HEK293 (cell line): ENCODE results near the gene FAM110A.
"Not testable (repeated sequence)": the region's sequence is repeated elsewhere in the genome, so short reads cannot be mapped to it uniquely, and the experiment has no call there.

ENCODE experiments used
- CTCF ChIA-PET: fragments of 350-600 bp; formaldehyde crosslinking; extraction: SDS; loops from one replicate; lab custom pipeline; 2021; ENCODE audit warnings: antibody characterized with exemption; lab: Yijun Ruan, JAX
- POLR2A ChIA-PET: fragments of 300-600 bp; formaldehyde crosslinking; extraction: SDS; loops from one replicate; lab custom pipeline; 2020; ENCODE audit warnings: antibody characterized with exemption, inconsistent platforms; lab: Yijun Ruan, JAX
- H3K27ac ChIP-seq: fragments of 200-500 bp; sonication (Bioruptor generic); 2 replicates; pipeline ENCODE4 v1.5.1; 2014; ENCODE audit warnings: low read depth, low read length, control low read depth, inconsistent platforms; ENCODE audit errors: extremely low read depth
- H3K36me3 ChIP-seq, 2 experiments: fragments of 200-500 bp in 1 of 2; sonication (Bioruptor generic) in 1 of 2; 1 replicate in 1 of 2; 2 replicates in 1 of 2; pipeline ENCODE4 v1.5.1; 2014 to 2017; ENCODE audit warnings: inconsistent platforms in 2 of 2, low read length in 2 of 2; ENCODE audit not compliant: control insufficient read depth in 2 of 2, insufficient read depth in 1 of 2
- H3K4me1 ChIP-seq: fragments of 200-500 bp; sonication (Bioruptor generic); 2 replicates; pipeline ENCODE4 v1.5.1; 2014; ENCODE audit warnings: mild to moderate bottlenecking, low read length, inconsistent platforms; ENCODE audit not compliant: control insufficient read depth, insufficient read depth
- H3K4me3 ChIP-seq: 2 replicates; pipeline ENCODE4 v1.5.1; 2011; ENCODE audit warnings: low read depth, mild to moderate bottlenecking, control low read depth, low read length, moderate library complexity
- H3K9me3 ChIP-seq: fragments of 200-500 bp; sonication (Bioruptor generic); 2 replicates; pipeline ENCODE4 v1.5.1; 2014; ENCODE audit warnings: low read depth, low read length, inconsistent platforms; ENCODE audit not compliant: control insufficient read depth, insufficient read depth
- BCL11B ChIP-seq: fragments of 450-650 bp; formaldehyde crosslinking; IDR thresholded peaks from 2 replicates; pipeline ENCODE4 v1.5.1; 2016; ENCODE audit warnings: low read depth, missing biosample characterization, missing genetic modification characterization
- GLI2 ChIP-seq: fragments of 450-650 bp; formaldehyde crosslinking; IDR thresholded peaks from 2 replicates; pipeline ENCODE4; 2017; ENCODE audit warnings: missing biosample characterization, missing genetic modification characterization, low read depth, borderline replicate concordance
- KLF9 ChIP-seq: fragments of 450-650 bp; formaldehyde crosslinking; IDR thresholded peaks from 2 replicates; pipeline ENCODE4 v1.5.1; 2016; ENCODE audit warnings: missing biosample characterization, missing genetic modification characterization, low read depth
- YY1 ChIP-seq: fragments of 450-650 bp; formaldehyde crosslinking; IDR thresholded peaks from 2 replicates; pipeline ENCODE4 v1.5.1; 2018; ENCODE audit warnings: missing biosample characterization, missing genetic modification characterization
- ZBTB7A ChIP-seq: fragments of 450-650 bp; formaldehyde crosslinking; IDR thresholded peaks from 2 replicates; pipeline ENCODE4 v1.5.1; 2016; ENCODE audit warnings: low read depth, missing biosample characterization, missing genetic modification characterization
- ZNF211 ChIP-seq: fragments of 450-650 bp; formaldehyde crosslinking; IDR thresholded peaks from 2 replicates; pipeline ENCODE4 v1.5.1; 2016; ENCODE audit warnings: low read depth, missing biosample characterization, missing genetic modification characterization
- ZNF292 ChIP-seq: fragments of 450-650 bp; formaldehyde crosslinking; IDR thresholded peaks from 2 replicates; pipeline ENCODE4 v1.5.1; 2016; ENCODE audit warnings: low read depth, missing biosample characterization, missing genetic modification characterization, borderline replicate concordance
- ZNF302 ChIP-seq: fragments of 450-650 bp; formaldehyde crosslinking; IDR thresholded peaks from 2 replicates; pipeline ENCODE4 v1.5.1; 2016; ENCODE audit warnings: missing biosample characterization, missing genetic modification characterization, low read depth
- ZNF354C ChIP-seq: fragments of 450-650 bp; formaldehyde crosslinking; IDR thresholded peaks from 2 replicates; pipeline ENCODE4 v1.5.1; 2016; ENCODE audit warnings: missing biosample characterization, missing genetic modification characterization, low read depth, borderline replicate concordance
- ZNF548 ChIP-seq: fragments of 450-650 bp; formaldehyde crosslinking; IDR thresholded peaks from 2 replicates; pipeline ENCODE4 v1.5.1; 2016; ENCODE audit warnings: missing biosample characterization, missing genetic modification characterization
- ZNF558 ChIP-seq: fragments of 450-650 bp; formaldehyde crosslinking; IDR thresholded peaks from 2 replicates; pipeline ENCODE4 v1.5.1; 2016; ENCODE audit warnings: missing biosample characterization, missing genetic modification characterization
- ZNF561 ChIP-seq: fragments of 450-650 bp; IDR thresholded peaks from 2 replicates; pipeline ENCODE4 v1.5.1; 2018; ENCODE audit warnings: missing biosample characterization, missing genetic modification characterization, borderline replicate concordance
- ZNF76 ChIP-seq: fragments of 450-650 bp; formaldehyde crosslinking; IDR thresholded peaks from 2 replicates; pipeline ENCODE4; 2016; ENCODE audit warnings: low read depth, missing biosample characterization, missing genetic modification characterization, borderline replicate concordance
- ZNF768 ChIP-seq: fragments of 450-650 bp; formaldehyde crosslinking; IDR thresholded peaks from 2 replicates; pipeline ENCODE4 v1.5.1; 2018; ENCODE audit warnings: missing biosample characterization, mild to moderate bottlenecking, missing genetic modification characterization
- ZNF777 ChIP-seq: fragments of 450-650 bp; formaldehyde crosslinking; IDR thresholded peaks from 2 replicates; pipeline ENCODE4 v1.5.1; 2017; ENCODE audit warnings: missing biosample characterization, missing genetic modification characterization, borderline replicate concordance
- TF ChIP-seq, protein P1 (sequence below): fragments of 450-650 bp; formaldehyde crosslinking; IDR thresholded peaks from 2 replicates; pipeline ENCODE4 v1.5.1; 2016; ENCODE audit warnings: missing biosample characterization, missing genetic modification characterization
- TF ChIP-seq, protein P2 (sequence below): fragments of 450-650 bp; formaldehyde crosslinking; conservative IDR thresholded peaks from 2 replicates; pipeline ENCODE4 v1.5.1; 2016; ENCODE audit warnings: low read depth, missing biosample characterization, missing genetic modification characterization
- TF ChIP-seq, protein P3 (sequence below): fragments of 450-650 bp; formaldehyde crosslinking; IDR thresholded peaks from 2 replicates; pipeline ENCODE4 v1.5.1; 2016; ENCODE audit warnings: missing biosample characterization, missing genetic modification characterization

Gene FAM110A

DNA sequence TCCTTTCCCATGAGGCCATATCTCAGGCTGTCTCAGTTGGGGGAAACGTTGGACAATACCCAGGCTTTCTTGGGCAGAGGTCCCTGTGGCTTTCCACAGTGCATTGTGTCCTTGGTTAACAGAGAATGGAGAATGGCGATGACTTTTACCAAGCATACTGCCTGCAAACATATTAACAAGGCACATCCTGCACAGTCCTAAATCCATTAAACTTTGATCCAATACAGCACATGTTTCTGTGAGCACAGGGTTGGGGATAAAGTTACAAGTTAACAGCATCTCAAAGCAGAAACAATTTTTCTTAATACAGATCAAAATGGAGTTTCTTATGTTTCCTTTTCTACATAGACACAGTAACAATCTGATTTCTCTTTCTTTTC lies 21.1 kb upstream of the FAM110A start:
- H3K9me3 ChIP-seq, H3K4me1 ChIP-seq, POLR2A ChIA-PET, H3K27ac ChIP-seq, H3K4me3 ChIP-seq, H3K36me3 ChIP-seq: not testable (repeated sequence)
- CTCF ChIA-PET: interaction anchor here (0.6 to 0.7 kb wide), 2 partner anchors 143 to 155 kb away, joined by 3 read pairs; no protein-coding TSS in a partner anchor

DNA sequence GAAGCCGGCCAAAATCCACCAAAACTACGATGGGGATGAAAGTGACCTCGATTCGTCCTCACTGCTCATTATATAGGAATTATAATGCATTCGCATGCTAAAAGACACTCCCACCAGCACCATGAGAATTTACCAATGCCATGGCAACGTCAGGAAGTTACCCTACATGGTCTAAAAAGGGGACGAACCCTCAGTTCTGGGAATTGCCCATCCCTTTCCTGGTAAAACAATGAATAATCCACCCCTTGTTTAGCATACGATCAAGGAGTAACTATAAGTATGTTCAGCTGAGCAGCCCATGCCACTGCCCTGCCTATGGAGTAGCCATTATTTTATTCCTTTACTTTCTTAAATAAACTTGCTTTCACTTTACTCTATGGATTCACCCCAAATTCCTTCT lies 20.1 kb upstream of the FAM110A start:
- no peak overlapping the region for H3K4me3 ChIP-seq
- CTCF ChIA-PET: interaction anchor here (0.7 to 7.6 kb wide), 2 partner anchors 142 to 144 kb away, joined by 3 to 178 read pairs; no protein-coding TSS in a partner anchor
- POLR2A ChIA-PET: no interaction called here

DNA sequence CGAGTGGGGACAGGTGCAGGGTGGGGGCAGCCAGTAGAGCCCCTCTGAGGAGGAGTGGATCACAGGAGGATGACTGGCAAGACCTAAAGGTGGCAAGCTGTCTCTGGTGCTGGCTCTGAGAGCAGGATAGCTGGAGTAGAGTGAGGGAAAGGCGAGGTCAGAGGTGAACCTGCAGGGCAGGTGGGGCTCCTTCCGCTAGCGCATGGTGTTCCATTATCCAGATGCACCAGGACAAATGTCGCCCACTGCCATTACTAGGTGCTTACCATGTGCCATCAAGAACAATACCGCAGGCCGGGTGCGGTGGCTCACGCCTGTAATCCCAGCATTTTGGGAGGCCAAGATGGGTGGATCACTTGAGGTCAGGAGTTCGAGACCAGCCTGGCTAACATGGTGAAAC lies 18.3 kb upstream of the FAM110A start:
- CTCF ChIA-PET: interaction anchor here (0.5 to 7.6 kb wide), 25 partner anchors 9 to 1504 kb away, joined by 3 to 178 read pairs (median 4); no protein-coding TSS in a partner anchor
- POLR2A ChIA-PET: no interaction called here
- Histone ChIP-seq H3K4me3 (no peak overlapping the region), H3K9me3 (no peaks in the 10 kb centered on the region), H3K36me3 (no peaks in the 10 kb centered on the region), H3K4me1 (no peaks in the 10 kb centered on the region), H3K27ac (no peak overlapping the region)
- no peak for TF ChIP-seq ZNF292 (tag by site-specific recombination)
- TF ChIP-seq ZBTB7A (tag by site-specific recombination): no peak
- TF ChIP-seq, protein P1, sequence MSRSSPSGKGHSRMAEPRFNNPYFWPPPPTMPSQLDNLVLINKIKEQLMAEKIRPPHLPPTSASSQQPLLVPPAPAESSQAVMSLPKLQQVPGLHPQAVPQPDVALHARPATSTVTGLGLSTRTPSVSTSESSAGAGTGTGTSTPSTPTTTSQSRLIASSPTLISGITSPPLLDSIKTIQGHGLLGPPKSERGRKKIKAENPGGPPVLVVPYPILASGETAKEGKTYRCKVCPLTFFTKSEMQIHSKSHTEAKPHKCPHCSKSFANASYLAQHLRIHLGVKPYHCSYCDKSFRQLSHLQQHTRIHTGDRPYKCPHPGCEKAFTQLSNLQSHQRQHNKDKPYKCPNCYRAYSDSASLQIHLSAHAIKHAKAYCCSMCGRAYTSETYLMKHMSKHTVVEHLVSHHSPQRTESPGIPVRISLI (tag by site-specific recombination): no peak
- TF ChIP-seq ZNF302 (tag by site-specific recombination): no peak
- TF ChIP-seq, protein P2, sequence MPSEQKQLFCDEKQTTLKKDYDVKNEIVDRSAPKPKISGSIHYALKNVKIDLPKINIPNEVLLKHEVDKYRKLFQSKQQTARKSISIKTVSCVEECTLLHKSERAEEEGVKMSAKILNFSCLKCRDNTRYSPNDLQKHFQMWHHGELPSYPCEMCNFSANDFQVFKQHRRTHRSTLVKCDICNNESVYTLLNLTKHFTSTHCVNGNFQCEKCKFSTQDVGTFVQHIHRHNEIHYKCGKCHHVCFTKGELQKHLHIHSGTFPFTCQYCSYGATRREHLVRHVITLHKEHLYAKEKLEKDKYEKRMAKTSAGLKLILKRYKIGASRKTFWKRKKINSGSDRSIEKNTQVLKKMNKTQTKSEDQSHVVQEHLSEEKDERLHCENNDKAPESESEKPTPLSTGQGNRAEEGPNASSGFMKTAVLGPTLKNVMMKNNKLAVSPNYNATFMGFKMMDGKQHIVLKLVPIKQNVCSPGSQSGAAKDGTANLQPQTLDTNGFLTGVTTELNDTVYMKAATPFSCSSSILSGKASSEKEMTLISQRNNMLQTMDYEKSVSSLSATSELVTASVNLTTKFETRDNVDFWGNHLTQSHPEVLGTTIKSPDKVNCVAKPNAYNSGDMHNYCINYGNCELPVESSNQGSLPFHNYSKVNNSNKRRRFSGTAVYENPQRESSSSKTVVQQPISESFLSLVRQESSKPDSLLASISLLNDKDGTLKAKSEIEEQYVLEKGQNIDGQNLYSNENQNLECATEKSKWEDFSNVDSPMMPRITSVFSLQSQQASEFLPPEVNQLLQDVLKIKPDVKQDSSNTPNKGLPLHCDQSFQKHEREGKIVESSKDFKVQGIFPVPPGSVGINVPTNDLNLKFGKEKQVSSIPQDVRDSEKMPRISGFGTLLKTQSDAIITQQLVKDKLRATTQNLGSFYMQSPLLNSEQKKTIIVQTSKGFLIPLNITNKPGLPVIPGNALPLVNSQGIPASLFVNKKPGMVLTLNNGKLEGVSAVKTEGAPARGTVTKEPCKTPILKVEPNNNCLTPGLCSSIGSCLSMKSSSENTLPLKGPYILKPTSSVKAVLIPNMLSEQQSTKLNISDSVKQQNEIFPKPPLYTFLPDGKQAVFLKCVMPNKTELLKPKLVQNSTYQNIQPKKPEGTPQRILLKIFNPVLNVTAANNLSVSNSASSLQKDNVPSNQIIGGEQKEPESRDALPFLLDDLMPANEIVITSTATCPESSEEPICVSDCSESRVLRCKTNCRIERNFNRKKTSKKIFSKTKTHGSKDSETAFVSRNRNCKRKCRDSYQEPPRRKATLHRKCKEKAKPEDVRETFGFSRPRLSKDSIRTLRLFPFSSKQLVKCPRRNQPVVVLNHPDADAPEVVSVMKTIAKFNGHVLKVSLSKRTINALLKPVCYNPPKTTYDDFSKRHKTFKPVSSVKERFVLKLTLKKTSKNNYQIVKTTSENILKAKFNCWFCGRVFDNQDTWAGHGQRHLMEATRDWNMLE (tag by site-specific recombination): no peak
- no peak for TF ChIP-seq ZNF777
- TF ChIP-seq ZNF211: no peak
- no peak for TF ChIP-seq ZNF548
- TF ChIP-seq, protein P3, sequence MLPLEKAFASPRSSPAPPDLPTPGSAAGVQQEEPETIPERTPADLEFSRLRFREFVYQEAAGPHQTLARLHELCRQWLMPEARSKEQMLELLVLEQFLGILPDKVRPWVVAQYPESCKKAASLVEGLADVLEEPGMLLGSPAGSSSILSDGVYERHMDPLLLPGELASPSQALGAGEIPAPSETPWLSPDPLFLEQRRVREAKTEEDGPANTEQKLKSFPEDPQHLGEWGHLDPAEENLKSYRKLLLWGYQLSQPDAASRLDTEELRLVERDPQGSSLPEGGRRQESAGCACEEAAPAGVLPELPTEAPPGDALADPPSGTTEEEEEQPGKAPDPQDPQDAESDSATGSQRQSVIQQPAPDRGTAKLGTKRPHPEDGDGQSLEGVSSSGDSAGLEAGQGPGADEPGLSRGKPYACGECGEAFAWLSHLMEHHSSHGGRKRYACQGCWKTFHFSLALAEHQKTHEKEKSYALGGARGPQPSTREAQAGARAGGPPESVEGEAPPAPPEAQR (tag by site-specific recombination): no peak

More for the DNA sequence above, 20.1 kb upstream of the FAM110A start:
- H3K27ac ChIP-seq: no peak overlapping the region
- H3K36me3 ChIP-seq: no peaks in the 10 kb centered on the region
- no peak for TF ChIP-seq ZNF768 (tag by site-specific recombination)
- no peak for TF ChIP-seq ZNF354C (tag by site-specific recombination)
- TF ChIP-seq ZNF558 (tag by site-specific recombination): no peak
- TF ChIP-seq ZNF76 (tag by site-specific recombination): no peak
- no peak for TF ChIP-seq KLF9 (tag by site-specific recombination)
- TF ChIP-seq BCL11B (tag by site-specific recombination): no peak
- no peak for TF ChIP-seq ZNF561 (tag by site-specific recombination)
- TF ChIP-seq, protein P2 (tag by site-specific recombination): no peak
- TF ChIP-seq YY1 (tag by site-specific recombination): no peak
- no peak for TF ChIP-seq GLI2 (tag by site-specific recombination)
- no peaks in the 10 kb centered on the region for H3K9me3 ChIP-seq
- H3K4me1 ChIP-seq: no peaks in the 10 kb centered on the region
